IPS-20b (cell line): Measurements from ENCODE around the gene NXPE3.

Experiments used
- H3K27ac ChIP-seq: one replicate; pipeline ENCODE4 v1.5.1; 2013; ENCODE audit warnings: low read length
- H3K27me3 ChIP-seq: 2 replicates; pipeline ENCODE4 v1.6.1; 2013; ENCODE audit warnings: mild to moderate bottlenecking, low read length, inconsistent platforms; ENCODE audit not compliant: insufficient read depth
- H3K36me3 ChIP-seq: 2 replicates; pipeline ENCODE4 v1.6.1; 2013; ENCODE audit warnings: low read depth, mild to moderate bottlenecking, inconsistent platforms, low read length, moderate library complexity; ENCODE audit not compliant: insufficient read depth
- H3K4me1 ChIP-seq: 2 replicates; pipeline ENCODE4 v1.6.1; 2013; ENCODE audit warnings: mild to moderate bottlenecking, control low read depth, inconsistent platforms, low read length, moderate library complexity; ENCODE audit not compliant: insufficient read depth
- H3K4me3 ChIP-seq: 2 replicates; pipeline ENCODE4 v1.5.1; 2013; ENCODE audit warnings: mild to moderate bottlenecking, low read length, inconsistent platforms
- H3K9ac ChIP-seq: 2 replicates; pipeline ENCODE4 v1.6.1; 2013; ENCODE audit warnings: low read depth, mild to moderate bottlenecking, inconsistent platforms, low read length, moderate library complexity
- H3K9me3 ChIP-seq: 2 replicates; pipeline ENCODE4 v1.6.1; 2013; ENCODE audit warnings: mild to moderate bottlenecking, low read depth, low read length, inconsistent platforms; ENCODE audit not compliant: insufficient read depth

Gene NXPE3

GRCh38 chr3:101803939-101804338 lies 24.9 kb downstream of the NXPE3 start:
- H3K4me1 ChIP-seq = no peaks in the 10 kb centered on the region; the same call in 1 of the 2 replicates
- H3K27me3 ChIP-seq = no peaks in the 10 kb centered on the region
- H3K9ac ChIP-seq = no peak overlapping the region
- H3K27ac ChIP-seq = no peak overlapping the region
- no peaks in the 10 kb centered on the region for H3K9me3 ChIP-seq
- peaks cover 25% of the 10 kb centered on the region; the same call in 1 of the 2 replicates for H3K36me3 ChIP-seq
- no peak overlapping the region for H3K4me3 ChIP-seq

DNA sequence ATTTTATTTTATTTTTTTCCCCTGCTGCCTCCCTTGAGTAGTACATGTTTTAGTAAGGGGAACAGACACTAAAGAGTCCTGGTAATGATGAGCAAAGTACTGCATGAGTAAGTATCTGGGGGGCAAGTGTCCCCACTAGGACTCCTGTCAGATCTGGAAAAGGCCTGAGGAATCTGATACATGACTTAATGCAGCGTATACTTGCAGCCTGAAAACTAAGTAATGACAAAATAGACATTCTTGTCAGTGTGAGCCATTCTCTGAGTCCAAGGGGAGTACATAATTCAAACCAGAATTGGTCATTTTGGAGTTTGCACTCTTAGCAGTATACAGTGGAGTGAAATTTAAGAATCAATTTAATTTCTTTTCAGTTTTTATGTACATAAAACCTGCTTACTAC lies 27.5 kb downstream of the NXPE3 start:
- Histone ChIP-seq H3K9me3 (no peaks in the 10 kb centered on the region), H3K27me3 (no peaks in the 10 kb centered on the region), H3K27ac (no peak overlapping the region), H3K36me3 (peaks cover 21% of the 10 kb centered on the region; the same call in 1 of the 2 replicates), H3K9ac (no peak overlapping the region), H3K4me3 (no peak overlapping the region), H3K4me1 (no peaks in the 10 kb centered on the region)

DNA sequence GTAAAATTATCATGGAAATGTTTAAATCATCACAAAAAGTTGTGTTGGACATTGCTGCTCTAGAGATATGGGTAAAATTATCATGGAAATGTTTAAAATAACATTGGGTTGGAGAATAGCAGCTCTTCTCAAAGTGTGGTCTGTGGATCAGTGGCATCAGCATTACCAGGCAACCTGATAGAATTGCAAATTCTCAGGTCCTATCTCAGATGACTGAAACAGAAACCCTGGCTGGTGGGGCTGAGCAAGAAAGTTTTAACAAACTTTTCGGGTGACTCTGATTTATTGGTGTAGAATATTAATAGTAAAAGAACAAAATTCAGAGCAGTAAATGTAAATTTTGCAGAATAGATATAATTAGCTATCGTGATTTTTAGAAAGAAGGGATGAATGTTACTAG lies 28.9 kb downstream of the NXPE3 start:
- Histone ChIP-seq H3K4me3 (no peak overlapping the region), H3K27ac (no peak overlapping the region), H3K9me3 (no peaks in the 10 kb centered on the region), H3K9ac (no peak overlapping the region), H3K27me3 (no peaks in the 10 kb centered on the region), H3K36me3 (peaks cover 9% of the 10 kb centered on the region; the same call in 1 of the 2 replicates), H3K4me1 (no peaks in the 10 kb centered on the region)

GRCh38 chr3:101809178-101810021 lies 30.4 kb downstream of the NXPE3 start:
- peaks cover 3% of the 10 kb centered on the region; the same call in 1 of the 2 replicates for H3K4me1 ChIP-seq
- H3K36me3 ChIP-seq = no peaks in the 10 kb centered on the region
- H3K9me3 ChIP-seq = no peaks in the 10 kb centered on the region
- no peak overlapping the region for H3K27ac ChIP-seq
- H3K27me3 ChIP-seq = no peaks in the 10 kb centered on the region
- H3K4me3 ChIP-seq = no peak overlapping the region
- H3K9ac ChIP-seq = no peak overlapping the region

- no peak overlapping the region for H3K4me3 ChIP-seq
- no peaks in the 10 kb centered on the region for H3K27me3 ChIP-seq
- H3K27ac ChIP-seq = no peak overlapping the region
- H3K36me3 ChIP-seq = no peaks in the 10 kb centered on the region
- peaks cover 3% of the 10 kb centered on the region; the same call in 1 of the 2 replicates for H3K4me1 ChIP-seq
- H3K9me3 ChIP-seq = no peaks in the 10 kb centered on the region
- no peak overlapping the region for H3K9ac ChIP-seq
These were observed 31.0 kb downstream of the NXPE3 start for GRCh38 chr3:101810022-101810418.

GRCh38 chr3:101811875-101812274 lies 32.9 kb downstream of the NXPE3 start:
- Histone ChIP-seq H3K4me3 (no peak overlapping the region), H3K9me3 (no peaks in the 10 kb centered on the region), H3K27ac (no peak overlapping the region), H3K4me1 (peaks cover 3% of the 10 kb centered on the region; the same call in 1 of the 2 replicates), H3K27me3 (no peaks in the 10 kb centered on the region), H3K9ac (no peak overlapping the region), H3K36me3 (peaks cover 1% of the 10 kb centered on the region; the same call in 1 of the 2 replicates)

DNA sequence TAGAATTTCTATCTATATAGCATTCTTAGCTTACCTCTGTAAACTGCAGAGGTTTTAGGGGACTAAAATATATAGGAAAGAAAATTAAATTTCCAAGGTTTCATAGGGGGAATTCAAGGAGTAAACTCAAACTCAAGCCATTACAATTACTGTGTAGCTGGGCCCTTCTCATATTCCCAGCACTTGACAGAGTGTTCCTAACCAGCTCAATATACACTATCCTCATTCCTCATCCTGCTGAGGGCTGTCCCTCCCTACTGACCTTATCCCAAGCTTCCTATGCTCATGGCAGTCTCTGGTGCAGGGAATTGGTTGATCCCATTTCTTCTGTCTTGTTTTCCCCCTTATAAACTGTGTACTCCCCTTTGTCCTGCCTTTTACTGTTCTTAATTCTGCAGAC lies 33.9 kb downstream of the NXPE3 start:
- no peak overlapping the region for H3K27ac ChIP-seq
- H3K27me3 ChIP-seq = no peaks in the 10 kb centered on the region
- H3K4me1 ChIP-seq = peaks cover 3% of the 10 kb centered on the region; the same call in 1 of the 2 replicates
- H3K36me3 ChIP-seq = peaks cover 7% of the 10 kb centered on the region; the same call in 1 of the 2 replicates
- H3K9me3 ChIP-seq = no peaks in the 10 kb centered on the region
- no peak overlapping the region for H3K4me3 ChIP-seq
- H3K9ac ChIP-seq = no peak overlapping the region

- no peak overlapping the region for H3K27ac ChIP-seq
These were observed 34.9 kb downstream of the NXPE3 start for GRCh38 chr3:101813817-101814440.

DNA sequence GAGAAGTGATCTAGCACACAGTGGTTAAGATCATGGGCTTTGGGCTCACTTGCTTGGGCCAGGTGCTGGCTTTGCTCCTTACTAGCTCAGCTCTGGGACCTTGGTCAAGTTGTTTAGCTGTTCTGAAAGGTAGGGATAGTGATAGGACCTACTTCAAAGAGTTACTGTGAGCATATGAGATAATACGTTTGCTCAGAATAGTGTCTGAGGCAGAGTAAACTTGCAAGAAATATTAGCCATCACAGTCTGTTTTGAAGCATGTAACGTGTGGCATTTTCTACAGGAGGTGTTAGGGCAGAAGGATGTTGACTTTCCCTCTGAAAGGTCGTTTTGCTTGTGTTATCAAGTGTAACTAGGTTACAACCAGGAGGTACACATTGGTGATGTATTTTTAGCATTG lies 35.8 kb downstream of the NXPE3 start:
- no peak overlapping the region for H3K4me3 ChIP-seq
- H3K9me3 ChIP-seq = no peaks in the 10 kb centered on the region
- H3K36me3 ChIP-seq = peaks cover 7% of the 10 kb centered on the region; the same call in 1 of the 2 replicates
- no peaks in the 10 kb centered on the region for H3K27me3 ChIP-seq
- H3K9ac ChIP-seq = no peak overlapping the region
- peaks cover 3% of the 10 kb centered on the region; the same call in 1 of the 2 replicates for H3K4me1 ChIP-seq
- no peak overlapping the region for H3K27ac ChIP-seq

More at GRCh38 chr3:101813817-101814440, 34.9 kb downstream of the NXPE3 start:
- Histone ChIP-seq H3K4me3 (no peak overlapping the region), H3K9me3 (no peaks in the 10 kb centered on the region), H3K27me3 (no peaks in the 10 kb centered on the region), H3K36me3 (peaks cover 7% of the 10 kb centered on the region; the same call in 1 of the 2 replicates), H3K4me1 (peaks cover 3% of the 10 kb centered on the region; the same call in 1 of the 2 replicates), H3K9ac (no peak overlapping the region)

DNA sequence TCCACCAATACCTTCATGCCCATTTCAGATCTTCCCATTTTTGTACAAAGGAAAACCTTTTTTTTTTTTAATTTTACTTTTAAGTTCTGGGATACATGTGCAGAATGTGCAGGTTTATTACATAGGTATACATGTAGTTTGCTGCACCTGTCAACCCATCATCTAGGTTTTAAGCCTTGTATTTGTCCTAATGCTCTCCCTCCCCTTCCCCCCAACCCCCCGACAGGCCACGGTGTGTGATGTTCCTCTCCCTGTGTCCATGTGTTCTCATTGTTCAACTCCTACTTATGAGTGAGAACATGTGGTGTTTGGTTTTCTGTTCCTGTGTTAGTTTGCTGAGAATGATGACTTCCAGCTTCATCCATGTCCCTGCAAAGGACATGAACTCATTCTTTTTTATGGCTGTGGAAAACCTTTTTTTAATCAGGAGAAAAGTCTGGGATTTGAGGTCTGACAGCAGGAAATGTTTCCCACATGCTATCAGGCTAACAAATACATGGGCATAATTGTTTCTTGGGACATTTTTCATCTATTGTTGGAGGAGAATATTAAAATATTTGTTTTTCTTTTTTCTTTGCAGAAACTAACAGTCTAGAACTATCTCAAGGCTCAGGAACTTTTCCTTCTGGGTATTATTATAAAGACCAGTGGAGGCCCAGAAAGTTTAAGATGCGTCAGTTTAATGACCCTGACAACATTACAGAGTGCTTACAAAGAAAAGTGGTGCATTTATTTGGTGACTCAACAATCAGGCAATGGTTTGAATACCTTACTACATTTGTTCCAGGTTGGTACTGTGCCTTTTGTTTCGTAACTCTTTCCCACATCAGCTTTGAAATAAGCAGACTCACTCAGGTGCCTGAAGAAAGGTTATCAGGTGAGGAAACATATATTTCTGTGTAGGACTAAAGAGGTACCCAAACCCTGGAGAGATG lies 37.5 kb downstream of the NXPE3 start:
- H3K9ac ChIP-seq = no peak overlapping the region
- no peak overlapping the region for H3K4me3 ChIP-seq
- no peaks in the 10 kb centered on the region for H3K27me3 ChIP-seq
- peaks cover 10% of the 10 kb centered on the region; the same call in 1 of the 2 replicates for H3K36me3 ChIP-seq
- peaks cover 3% of the 10 kb centered on the region; the same call in 1 of the 2 replicates for H3K4me1 ChIP-seq
- H3K9me3 ChIP-seq = no peaks in the 10 kb centered on the region
- no peak overlapping the region for H3K27ac ChIP-seq

GRCh38 chr3:101817992-101818391 lies 39.0 kb downstream of the NXPE3 start:
- H3K27me3 ChIP-seq = no peaks in the 10 kb centered on the region
- H3K4me3 ChIP-seq = no peak overlapping the region
- peaks cover 3% of the 10 kb centered on the region; the same call in 1 of the 2 replicates for H3K4me1 ChIP-seq
- H3K9ac ChIP-seq = no peak overlapping the region
- H3K9me3 ChIP-seq = no peaks in the 10 kb centered on the region
- peaks cover 20% of the 10 kb centered on the region; the same call in 1 of the 2 replicates for H3K36me3 ChIP-seq
- H3K27ac ChIP-seq = no peak overlapping the region
